Adipocyte (in vitro differentiated cells): ENCODE results near the gene NBPF9.
"Not testable (repeated sequence)": the region's sequence is repeated elsewhere in the genome, so short reads cannot be mapped to it uniquely, and the experiment has no call there.

Source experiments
- DNase-seq: peaks from one replicate; pipeline ENCODE4 v3.0.0-alpha.2; 2015; ENCODE audit warnings: low read depth
- H3K27me3 ChIP-seq: replicated peaks from 2 replicates; pipeline ENCODE4 v1.7.0; 2013; ENCODE audit warnings: mild to moderate bottlenecking, low read length, moderate library complexity; ENCODE audit not compliant: control insufficient read depth, insufficient read depth
- H3K36me3 ChIP-seq: 2 replicates; pipeline ENCODE4 v1.7.0; 2013; ENCODE audit warnings: low read length, mild to moderate bottlenecking, moderate library complexity; ENCODE audit not compliant: control insufficient read depth, insufficient read depth, severe bottlenecking
- H3K4me1 ChIP-seq: 2 replicates; pipeline ENCODE4 v1.7.0; 2013; ENCODE audit warnings: mild to moderate bottlenecking, low read length, moderate library complexity; ENCODE audit not compliant: control insufficient read depth, insufficient read depth
- H3K4me3 ChIP-seq: 2 replicates; pipeline ENCODE4 v1.7.0; 2013; ENCODE audit warnings: mild to moderate bottlenecking, low read length, moderate library complexity
- H3K9ac ChIP-seq: 2 replicates; pipeline ENCODE4 v1.7.0; 2013; ENCODE audit warnings: mild to moderate bottlenecking, low read length, moderate library complexity
- H3K9me3 ChIP-seq: 2 replicates; pipeline ENCODE4 v1.7.0; 2013; ENCODE audit warnings: mild to moderate bottlenecking, low read length, moderate library complexity; ENCODE audit not compliant: control insufficient read depth

The NBPF9 gene

DNA sequence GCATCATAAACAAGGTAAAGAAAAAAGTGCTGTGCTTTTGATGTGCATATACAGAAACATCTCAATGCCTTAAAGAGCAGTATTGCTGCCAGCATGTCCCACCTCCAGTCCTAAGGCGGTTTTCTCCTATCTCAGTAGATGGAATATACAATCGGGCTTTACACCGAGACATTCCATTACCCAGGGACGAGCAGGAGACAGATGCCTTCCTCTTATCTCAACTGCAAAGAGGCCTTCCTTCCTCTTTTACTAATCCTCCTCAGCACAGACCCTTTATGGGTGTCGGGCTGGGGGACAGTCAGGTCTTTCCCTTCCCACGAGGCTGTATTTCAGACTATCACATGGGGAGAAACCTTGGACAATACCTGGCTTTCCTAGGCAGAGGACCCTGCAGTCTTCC lies 10.2 kb downstream of the NBPF9 start:
- not testable (repeated sequence) for H3K9me3 ChIP-seq, H3K4me1 ChIP-seq, H3K4me3 ChIP-seq, H3K36me3 ChIP-seq, H3K9ac ChIP-seq, H3K27me3 ChIP-seq, DNase-seq

- H3K9ac ChIP-seq, H3K36me3 ChIP-seq, H3K4me3 ChIP-seq, DNase-seq, H3K4me1 ChIP-seq, H3K9me3 ChIP-seq, H3K27me3 ChIP-seq: not testable (repeated sequence)
These were observed 27.7 kb downstream of the NBPF9 start for GRCh38 chr1:149075505-149076127.

DNA sequence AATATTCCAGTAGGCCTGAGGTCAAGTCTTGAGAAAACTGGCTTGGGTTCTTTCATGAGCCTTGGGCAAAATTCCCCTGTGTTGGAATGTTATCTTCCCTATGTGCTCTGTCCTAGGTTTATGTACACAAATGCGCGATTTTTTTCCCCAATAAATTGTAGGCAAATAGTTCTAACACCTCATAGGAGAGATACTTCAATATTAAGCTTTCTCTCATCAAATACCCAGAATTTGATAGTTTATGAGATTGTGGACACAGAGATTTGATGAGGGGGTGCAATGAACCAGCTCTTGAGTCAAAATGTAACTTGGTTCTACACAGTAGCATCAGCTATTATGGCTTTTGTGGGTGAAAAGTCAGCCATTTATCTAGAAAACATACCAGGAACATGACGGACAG lies 38.7 kb downstream of the NBPF9 start:
- not testable (repeated sequence) for H3K9me3 ChIP-seq, H3K9ac ChIP-seq, H3K36me3 ChIP-seq, H3K27me3 ChIP-seq, H3K4me3 ChIP-seq, H3K4me1 ChIP-seq, DNase-seq

GRCh38 chr1:149043056-149043455 lies 60.3 kb downstream of the NBPF9 start:
- not testable (repeated sequence) for H3K9me3 ChIP-seq, H3K4me3 ChIP-seq, H3K4me1 ChIP-seq, DNase-seq, H3K27me3 ChIP-seq, H3K9ac ChIP-seq, H3K36me3 ChIP-seq

DNA sequence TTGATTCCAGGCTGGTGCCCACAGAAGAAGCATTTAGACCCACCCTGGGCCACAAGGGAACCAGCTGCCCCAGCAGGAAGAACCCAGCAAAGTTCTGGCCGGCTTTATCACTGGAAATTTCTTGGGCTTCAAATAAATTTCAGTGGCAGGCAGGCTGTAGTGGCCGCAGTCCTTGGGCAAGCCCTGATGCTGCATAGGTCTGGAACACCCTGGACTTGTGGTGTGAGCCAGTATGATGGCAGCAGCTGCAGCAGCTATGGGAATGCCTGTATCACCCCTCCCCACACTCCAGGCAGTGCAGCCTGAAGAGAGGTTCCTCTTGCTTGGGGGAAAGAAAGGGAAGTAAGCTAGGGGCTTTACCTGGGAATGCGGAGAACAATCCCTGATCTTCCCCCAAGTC lies 69.4 kb downstream of the NBPF9 start:
- not testable (repeated sequence) for H3K9ac ChIP-seq, H3K36me3 ChIP-seq, H3K4me3 ChIP-seq, H3K9me3 ChIP-seq, H3K4me1 ChIP-seq, H3K27me3 ChIP-seq, DNase-seq

- not testable (repeated sequence) for H3K27me3 ChIP-seq, H3K9me3 ChIP-seq, DNase-seq, H3K4me1 ChIP-seq, H3K9ac ChIP-seq, H3K4me3 ChIP-seq, H3K36me3 ChIP-seq
These were observed 79.0 kb downstream of the NBPF9 start for GRCh38 chr1:149024327-149024726.

GRCh38 chr1:149018577-149018976 lies 84.8 kb downstream of the NBPF9 start:
- H3K9me3 ChIP-seq, H3K9ac ChIP-seq, H3K27me3 ChIP-seq, DNase-seq, H3K36me3 ChIP-seq, H3K4me3 ChIP-seq, H3K4me1 ChIP-seq: not testable (repeated sequence)

- not testable (repeated sequence) for H3K9ac ChIP-seq, DNase-seq, H3K36me3 ChIP-seq, H3K9me3 ChIP-seq, H3K4me3 ChIP-seq, H3K4me1 ChIP-seq, H3K27me3 ChIP-seq
These were observed 86.7 kb downstream of the NBPF9 start for GRCh38 chr1:149016626-149017025.

DNA sequence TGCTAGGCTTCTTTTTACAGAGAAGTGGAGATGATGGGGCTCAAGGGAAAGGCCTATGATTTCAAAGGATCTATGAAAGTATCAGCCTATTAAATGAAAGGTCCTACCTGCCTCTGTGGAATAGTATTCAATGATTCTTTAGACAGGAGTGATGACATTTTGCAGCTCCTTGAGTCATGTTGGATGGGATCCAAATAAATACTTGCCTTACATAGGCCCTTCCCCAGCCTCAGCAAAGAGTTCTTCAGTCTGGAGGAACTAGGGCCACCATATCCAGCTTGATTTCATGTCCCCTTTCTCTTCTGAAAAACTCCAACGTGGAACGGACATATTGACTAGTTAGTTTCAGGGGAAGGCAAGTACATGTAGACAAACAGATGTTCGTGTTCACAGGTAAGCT lies 87.8 kb downstream of the NBPF9 start:
- H3K9me3 ChIP-seq, H3K4me1 ChIP-seq, H3K27me3 ChIP-seq, H3K4me3 ChIP-seq, DNase-seq, H3K9ac ChIP-seq, H3K36me3 ChIP-seq: not testable (repeated sequence)

DNA sequence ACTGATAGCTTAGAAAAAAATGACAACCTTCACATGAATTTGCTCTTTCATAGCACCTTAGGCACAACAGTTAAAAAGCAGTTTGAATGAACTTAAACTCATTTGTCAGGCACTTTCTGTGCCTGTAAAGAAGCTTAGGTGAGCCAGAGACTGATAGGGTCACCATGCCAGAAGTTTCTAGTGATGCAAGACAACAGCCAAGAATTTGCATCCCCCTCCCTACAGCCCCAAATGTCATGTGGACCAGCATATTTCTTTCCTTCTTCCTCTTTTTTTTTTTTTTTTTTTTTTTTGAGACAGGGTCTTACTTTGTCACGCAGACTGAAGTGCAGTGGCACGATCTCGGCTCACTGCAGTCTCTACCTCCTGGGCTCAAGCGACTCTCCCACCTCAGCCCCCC lies 89.8 kb downstream of the NBPF9 start:
- not testable (repeated sequence) for H3K27me3 ChIP-seq, H3K4me3 ChIP-seq, H3K9me3 ChIP-seq, DNase-seq, H3K9ac ChIP-seq, H3K4me1 ChIP-seq
- peaks cover 14% of the 10 kb centered on the region for H3K36me3 ChIP-seq

- peaks cover 14% of the 10 kb centered on the region for H3K36me3 ChIP-seq
- DNase-seq, H3K9ac ChIP-seq, H3K27me3 ChIP-seq, H3K9me3 ChIP-seq, H3K4me3 ChIP-seq, H3K4me1 ChIP-seq: not testable (repeated sequence)
These were observed 90.8 kb downstream of the NBPF9 start for GRCh38 chr1:149012599-149012998.

GRCh38 chr1:149009761-149010160 lies 93.6 kb downstream of the NBPF9 start:
- not testable (repeated sequence) for DNase-seq
- H3K36me3 ChIP-seq: peaks cover 11% of the 10 kb centered on the region

More at GRCh38 chr1:149009761-149010160, 93.6 kb downstream of the NBPF9 start:
- not testable (repeated sequence) for H3K9ac ChIP-seq, H3K4me1 ChIP-seq, H3K27me3 ChIP-seq, H3K9me3 ChIP-seq, H3K4me3 ChIP-seq
